Aorta (tissue), 5 donors: ENCODE results near the gene PIMREG. TPM values are rescaled to one million over a fixed set of nuclear protein-coding genes. Genes with fewer than 3 reads are reported as not detected.
A peak's percentile ranks its signal among the peaks of the same experiment; 100 is the strongest.

Experiments
- ATAC-seq: fragments of 200-7000 bp; cut with Tn5 transposase; one replicate; pipeline ENCODE4 v1.9.1; 2022; ENCODE audit warnings: moderate library complexity; ENCODE audit not compliant: low FRiP score
- DNase-seq, 2 donors: peaks; one replicate each; pipeline ENCODE4 v3.0.0-alpha.2; 2020
- H3K27ac ChIP-seq, 2 donors: one replicate each; pipeline ENCODE4 v1.5.1; 2013; ENCODE audit warnings: low read length in 2 of 2, mild to moderate bottlenecking in 2 of 2, moderate library complexity in 2 of 2, control low read depth in 1 of 2, inconsistent platforms in 1 of 2, low read depth in 1 of 2
- H3K27me3 ChIP-seq, 2 donors: one replicate each; pipeline ENCODE4 v1.6.1; 2013; ENCODE audit warnings: control low read depth in 1 of 2, low read length in 1 of 2, mild to moderate bottlenecking in 1 of 2, moderate library complexity in 1 of 2; ENCODE audit not compliant: insufficient read depth in 2 of 2, control insufficient read depth in 1 of 2
- H3K36me3 ChIP-seq, 2 donors: one replicate each; pipeline ENCODE4 v1.6.1; 2013; ENCODE audit warnings: control low read depth in 1 of 2, low read length in 1 of 2, mild to moderate bottlenecking in 1 of 2; ENCODE audit not compliant: insufficient read depth in 2 of 2, control insufficient read depth in 1 of 2
- H3K4me1 ChIP-seq, 2 donors: one replicate each; pipeline ENCODE4 v1.6.1; 2013; ENCODE audit warnings: low read length in 2 of 2, control low read depth in 1 of 2, mild to moderate bottlenecking in 1 of 2, moderate library complexity in 1 of 2; ENCODE audit not compliant: insufficient read depth in 2 of 2, control insufficient read depth in 1 of 2
- H3K4me3 ChIP-seq, 2 donors: one replicate each; pipeline ENCODE4 v1.5.1; 2013; ENCODE audit warnings: low read length in 2 of 2, control low read depth in 1 of 2, mild to moderate bottlenecking in 1 of 2
- H3K9me3 ChIP-seq: one replicate; pipeline ENCODE4 v1.6.1; 2013; ENCODE audit warnings: mild to moderate bottlenecking, low read length; ENCODE audit not compliant: control insufficient read depth
- WGBS, 2 donors: extraction: QIAGEN DNeasy Blood & Tissue Kit; methylation state at CpG; one replicate each; pipeline ENCODE4 v1.1.7; 2013; 5-methylcytosine and 5-hydroxymethylcytosine counted together
- intact Hi-C, 2 donors: fragments of 100-400 bp; cut with DNase I; formaldehyde crosslinking; loops; one replicate each; pipeline versions ENCODE4 v1.14.2 to v1.15.0; 2022
- polyA plus RNA-seq, 2 donors: library from polyadenylated mRNA; stranded (reverse); fragments of 200-250 nt; gene quantifications; one replicate each; pipeline ENCODE4 v1.2.3, GENCODE V29; 2013
- total RNA-seq, 2 donors: library from RNA; stranded (reverse); fragmentation: NEBNext Ultra II Directional; extraction: Animal tissue kit (Norgen Biotek cat#: 25700); gene quantifications; one replicate each; pipeline ENCODE4 v1.2.1, GENCODE V29; 2021
- donor health status: healthy with polysubstance abuse.
- donor health status: Bipolar disorder and iron deficiency.
- donor health status: DM: no; HTN: no; CAD: no.
- donor health status: DM: no; HTN: no; CAD: no.
- donor health status: DM: yes; HTN: yes; CAD: no.

The PIMREG gene
- total and polyA plus RNA-seq, 4 donors: 0.50 to 0.84 TPM; not detected in 2

DNA sequence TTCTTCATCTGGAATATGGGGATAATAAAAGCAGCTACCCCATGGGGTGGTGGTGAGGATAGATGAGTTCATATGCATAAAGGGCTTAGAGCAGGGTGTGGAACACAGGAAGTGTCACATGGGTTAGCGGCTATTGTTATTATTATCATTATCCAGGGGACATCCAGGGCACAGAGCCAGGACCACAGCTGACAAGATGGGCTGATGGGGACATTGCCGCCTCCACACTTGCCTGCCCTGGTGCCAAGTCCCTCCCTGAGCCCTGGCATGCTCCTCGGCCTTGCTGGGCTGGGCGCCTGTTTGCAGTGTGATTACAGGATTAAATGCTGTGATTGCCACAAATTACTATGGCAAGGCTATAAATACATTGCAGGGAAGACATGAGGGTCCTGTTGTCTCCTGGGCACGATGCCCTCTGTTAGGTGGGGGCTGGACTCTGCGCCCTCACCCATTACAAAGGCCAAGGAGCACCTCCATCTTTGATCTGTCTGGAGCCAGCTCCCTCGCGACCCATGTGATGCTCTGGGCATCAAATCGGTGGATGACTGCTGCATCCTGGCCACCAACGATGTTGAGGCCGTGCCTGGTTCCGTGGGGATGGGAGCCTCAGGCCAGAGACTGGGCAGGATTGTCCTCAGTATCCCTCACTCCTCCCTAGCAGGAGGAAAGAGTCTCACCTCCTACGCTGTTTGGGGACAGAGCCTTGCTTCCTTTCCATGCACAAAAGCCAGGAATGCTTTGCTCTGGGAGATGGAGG, 43.2 kb downstream of the PIMREG start:
- intact Hi-C loops: no loop called here
- H3K36me3 ChIP-seq: no peaks in the 10 kb centered on the region
- DNase-seq (no peak), ATAC-seq (no peak)
- no peaks in the 10 kb centered on the region for H3K4me1 ChIP-seq
- no peak overlapping the region for H3K4me3 ChIP-seq
- no peaks in the 10 kb centered on the region for H3K27me3 ChIP-seq
- H3K27ac ChIP-seq: no peak overlapping the region
- 50 to 52% methylated on average over 13 of the region's 13 CpGs for WGBS, 2 donors
- H3K9me3 ChIP-seq: no peaks in the 10 kb centered on the region

DNA sequence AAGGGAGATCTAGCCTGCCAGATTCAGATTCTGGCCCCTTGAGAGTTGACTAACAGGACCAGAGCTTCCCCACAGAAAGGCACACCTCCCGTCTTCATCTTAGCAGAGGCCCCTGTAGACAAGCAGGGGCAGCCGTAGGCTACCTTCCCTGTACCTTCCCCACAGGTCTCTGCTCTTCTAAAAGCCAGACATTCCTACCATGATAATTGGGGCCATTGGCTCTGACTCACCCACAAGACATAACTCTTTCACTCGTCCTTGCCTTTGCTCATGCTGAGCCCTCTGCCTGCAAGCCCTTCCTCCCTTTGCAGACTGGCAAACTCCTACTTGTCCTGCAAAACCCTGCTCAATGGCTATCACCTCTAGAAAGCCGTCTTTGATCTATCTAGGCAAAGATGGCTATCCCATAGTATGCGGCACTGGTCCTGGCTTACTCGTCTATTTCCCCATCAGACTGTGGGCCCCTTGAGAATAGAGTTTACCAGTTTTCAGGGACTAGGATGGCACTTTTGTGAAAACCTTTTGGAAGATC, 43.8 kb downstream of the PIMREG start:
- Histone ChIP-seq H3K9me3 (no peaks in the 10 kb centered on the region), H3K27ac (no peak overlapping the region), H3K4me1 (no peaks in the 10 kb centered on the region), H3K4me3 (no peak overlapping the region), H3K27me3 (no peaks in the 10 kb centered on the region), H3K36me3 (no peaks in the 10 kb centered on the region)
- DNase-seq (peak in 1 of 2 donors; percentile 6), ATAC-seq (no peak)
- intact Hi-C loops: no loop called here
- WGBS, 2 donors: 75 to 80% methylated on average over 6 of the region's 6 CpGs

DNA sequence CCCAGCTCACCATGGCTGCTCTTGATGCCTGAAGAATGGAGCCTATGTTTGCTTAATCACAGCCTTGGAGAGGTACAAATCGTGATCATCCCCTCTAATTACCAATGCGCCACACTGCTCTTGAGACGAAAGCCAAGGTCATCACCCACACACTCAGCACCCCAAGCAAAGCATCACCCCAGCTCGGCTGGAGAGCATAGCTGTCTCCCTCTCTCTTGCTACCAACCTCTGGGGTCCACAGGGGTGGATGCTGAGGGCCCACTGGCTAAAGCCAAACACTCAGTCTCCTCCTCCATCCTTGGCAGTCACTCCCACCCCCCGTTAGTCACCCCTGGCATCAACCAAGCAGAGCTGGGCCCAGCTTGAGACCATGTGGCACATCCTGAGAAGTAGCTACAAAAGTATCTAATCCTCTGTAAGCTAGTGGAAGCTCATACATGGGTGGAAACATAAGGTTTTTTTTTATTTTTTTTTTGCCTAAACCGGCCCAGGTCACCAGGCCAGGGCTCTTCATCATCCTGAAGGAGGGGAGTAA, 44.8 kb downstream of the PIMREG start:
- Histone ChIP-seq H3K27ac (no peak overlapping the region), H3K36me3 (no peaks in the 10 kb centered on the region), H3K9me3 (no peaks in the 10 kb centered on the region), H3K4me1 (no peaks in the 10 kb centered on the region), H3K4me3 (no peak overlapping the region), H3K27me3 (no peaks in the 10 kb centered on the region)
- DNase-seq: peak; percentile 20 to 67
- 71 to 73% methylated on average over 6 of the region's 6 CpGs for WGBS, 2 donors
- intact Hi-C loops: no loop called here
- ATAC-seq: no peak

DNA sequence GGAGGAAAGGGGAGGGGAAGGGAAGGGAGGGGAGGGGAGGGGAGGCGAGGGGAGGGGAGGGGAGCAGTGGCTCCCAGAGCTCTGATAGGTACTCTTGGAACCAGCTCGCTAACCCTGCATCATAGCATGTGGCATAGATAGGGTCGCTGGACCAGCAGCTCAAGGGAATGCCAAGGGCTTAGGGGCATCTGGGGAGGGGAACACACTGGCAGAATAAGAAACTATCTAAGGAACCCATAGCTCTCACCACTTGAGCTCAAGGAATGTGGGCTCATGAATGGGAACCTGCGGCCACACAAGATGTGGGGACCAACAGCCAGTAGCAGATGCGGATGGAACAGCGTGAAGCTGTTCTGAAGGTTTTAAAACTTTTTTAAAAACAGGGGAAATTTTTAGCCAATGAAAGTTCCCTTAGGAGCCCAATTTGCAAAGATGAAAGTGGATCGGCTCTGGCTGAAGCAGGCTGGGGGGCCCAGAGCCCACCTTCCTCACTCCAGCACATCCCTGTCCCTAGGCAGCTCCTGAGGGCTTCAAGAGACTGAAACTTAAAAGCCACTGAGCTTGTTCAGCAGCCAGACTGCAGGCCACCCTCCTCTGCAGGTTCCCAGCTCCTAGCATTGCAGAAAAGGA, 46.9 kb downstream of the PIMREG start:
- WGBS, 2 donors: 71 to 80% methylated on average over 7 of the region's 7 CpGs
- DNase-seq (peak in 1 of 2 donors; percentile 8), ATAC-seq (no peak)
- Histone ChIP-seq H3K9me3 (no peaks in the 10 kb centered on the region), H3K27ac (no peak overlapping the region), H3K36me3 (no peaks in the 10 kb centered on the region), H3K27me3 (no peaks in the 10 kb centered on the region), H3K4me3 (no peak overlapping the region), H3K4me1 (no peaks in the 10 kb centered on the region)
- intact Hi-C loops: no loop called here

DNA sequence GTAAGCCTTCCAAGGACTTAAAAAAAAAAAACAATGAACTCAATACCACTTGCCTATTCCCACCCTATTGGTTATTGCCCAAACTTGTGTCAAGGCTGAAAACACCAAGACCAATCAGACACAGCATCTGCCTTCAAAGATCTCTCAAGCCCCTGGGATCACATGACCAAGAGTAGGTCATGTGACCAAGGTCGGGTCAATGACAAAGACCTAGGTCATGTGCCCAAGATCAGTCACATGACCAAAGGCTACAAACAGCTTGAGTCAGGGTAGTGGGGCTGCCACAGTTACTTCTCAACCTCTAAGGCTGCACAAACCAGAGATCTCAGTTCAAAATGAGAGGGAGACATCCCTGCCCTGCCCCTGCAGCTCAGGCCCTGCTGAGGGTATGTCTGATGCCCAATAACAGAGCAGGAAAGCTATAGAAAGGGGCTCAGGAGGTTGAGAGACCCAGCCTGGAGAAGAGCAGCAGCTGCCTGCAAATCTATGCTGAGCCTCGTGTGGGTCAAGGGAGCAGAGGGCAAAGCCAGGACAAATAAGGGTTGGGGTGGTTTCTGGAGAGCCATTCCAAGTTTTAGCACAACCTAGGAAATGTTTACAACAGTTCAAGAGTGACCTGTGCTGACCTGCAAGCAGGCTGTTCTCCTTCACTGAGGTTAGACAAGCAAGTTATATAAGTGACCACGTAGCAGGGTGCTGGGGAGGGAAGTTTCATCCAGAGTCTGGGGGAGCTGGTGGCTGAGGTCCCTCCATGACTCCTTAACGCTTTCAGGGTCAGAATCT, 48.8 kb downstream of the PIMREG start:
- WGBS, 2 donors: 75 to 76% methylated on average over 4 of the region's 4 CpGs
- H3K4me3 ChIP-seq: no peak overlapping the region
- ATAC-seq (no peak), DNase-seq (peak in 1 of 2 donors; percentile 36)
- intact Hi-C loops: no loop called here
- no peaks in the 10 kb centered on the region for H3K27me3 ChIP-seq
- no peaks in the 10 kb centered on the region for H3K36me3 ChIP-seq
- H3K4me1 ChIP-seq: no peaks in the 10 kb centered on the region
- H3K27ac ChIP-seq: no peak overlapping the region
- no peaks in the 10 kb centered on the region for H3K9me3 ChIP-seq

DNA sequence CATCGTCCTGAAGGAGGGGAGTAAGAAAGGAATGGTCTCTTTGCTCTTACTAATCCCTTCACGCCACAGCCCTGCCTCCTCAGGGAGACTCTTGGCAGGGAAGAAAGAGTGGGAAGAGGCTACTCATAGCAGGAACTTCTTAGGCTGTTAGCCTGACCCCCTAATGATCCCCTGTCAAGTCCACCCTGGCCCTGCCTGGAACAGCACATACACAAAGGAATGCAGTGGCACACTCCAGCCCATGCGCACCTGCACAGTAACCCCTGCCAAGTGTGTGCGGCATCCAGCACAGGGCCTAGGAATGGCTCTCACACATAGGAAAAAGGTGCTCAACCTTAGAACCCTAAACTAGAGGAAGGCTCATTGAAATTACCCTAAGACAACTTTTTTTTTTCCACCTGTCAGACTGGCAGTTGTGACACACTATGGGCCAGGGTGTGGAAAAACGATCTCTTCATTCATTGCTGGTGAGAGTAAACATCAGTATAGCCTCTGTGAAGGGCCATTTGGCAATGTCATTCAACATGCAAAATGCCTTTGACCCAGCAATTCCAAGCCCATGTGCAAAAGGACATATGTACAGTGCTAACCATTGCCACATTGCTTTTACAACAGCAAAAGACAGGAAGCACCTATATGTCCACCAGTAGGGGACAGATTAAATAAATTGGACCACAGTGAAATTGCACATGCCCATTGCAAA, 50.1 kb downstream of the PIMREG start:
- intact Hi-C loops: no loop called here
- H3K4me1 ChIP-seq: no peaks in the 10 kb centered on the region
- WGBS, 2 donors: 83 to 85% methylated on average over 5 of the region's 5 CpGs
- no peak for ATAC-seq
- no peaks in the 10 kb centered on the region for H3K36me3 ChIP-seq
- DNase-seq: peak in 1 of 2 donors; percentile 30
- no peak overlapping the region for H3K4me3 ChIP-seq
- H3K27ac ChIP-seq: no peak overlapping the region
- H3K9me3 ChIP-seq: no peaks in the 10 kb centered on the region
- H3K27me3 ChIP-seq: no peaks in the 10 kb centered on the region

DNA sequence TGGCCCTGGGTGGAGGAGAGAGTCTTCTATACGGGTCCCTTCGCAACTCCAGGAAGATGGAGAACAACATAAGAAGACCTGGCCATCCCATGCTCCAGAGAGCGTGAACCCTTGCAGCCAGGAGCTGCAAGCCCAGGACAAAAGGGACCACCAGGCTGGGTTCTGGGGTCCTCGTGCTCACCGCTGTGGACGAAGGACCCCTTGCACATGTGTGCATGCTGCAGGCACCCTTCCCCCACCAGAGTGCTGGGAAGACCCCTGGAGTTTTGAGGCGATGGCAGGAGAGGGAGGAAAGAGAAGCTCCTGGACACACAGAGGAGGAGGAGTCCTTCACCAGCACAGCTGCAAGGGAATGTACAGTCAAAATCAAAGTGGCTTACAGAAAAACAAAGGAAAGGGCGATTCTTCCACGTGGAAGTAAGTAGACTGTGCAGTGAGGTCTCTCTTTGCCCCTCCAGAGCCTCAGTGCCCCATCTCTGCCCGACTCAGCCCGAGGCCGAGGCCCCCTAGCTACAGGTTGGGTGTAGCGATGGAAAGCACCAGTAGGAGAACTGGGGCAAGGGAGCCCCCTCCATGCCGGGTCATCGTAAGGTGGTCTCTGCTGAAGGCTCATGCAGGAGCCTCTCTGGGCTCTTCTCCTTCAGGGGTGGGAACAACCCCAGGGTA, 51.3 kb downstream of the PIMREG start:
- Histone ChIP-seq H3K9me3 (no peaks in the 10 kb centered on the region), H3K27ac (no peak overlapping the region), H3K4me1 (no peaks in the 10 kb centered on the region), H3K36me3 (no peaks in the 10 kb centered on the region), H3K4me3 (no peak overlapping the region), H3K27me3 (no peaks in the 10 kb centered on the region)
- WGBS, 2 donors: 54 to 57% methylated on average over 15 of the region's 15 CpGs
- intact Hi-C loops: no loop called here
- peak in 1 of 2 donors; percentile 67 for DNase-seq
- no peak for ATAC-seq

DNA sequence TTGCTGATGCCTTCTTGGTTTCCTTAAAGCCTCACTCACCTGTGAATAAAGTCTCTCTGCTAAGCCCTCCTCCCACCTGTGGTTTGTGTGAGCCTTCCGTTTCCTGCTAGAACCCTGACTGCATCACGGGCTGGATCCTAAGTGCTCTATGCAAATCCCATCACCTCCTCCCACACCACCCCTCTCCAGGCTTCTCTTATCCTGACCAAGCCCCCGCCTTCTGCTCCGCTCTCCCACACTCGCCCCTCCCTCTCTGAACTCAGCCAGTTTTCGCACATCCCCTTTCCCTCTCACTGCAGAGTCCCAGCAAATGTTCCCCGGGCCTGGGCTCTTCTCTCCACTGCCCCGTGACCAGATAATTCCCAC, 51.8 kb downstream of the PIMREG start:
- Histone ChIP-seq H3K27me3 (no peaks in the 10 kb centered on the region), H3K9me3 (no peaks in the 10 kb centered on the region), H3K27ac (no peak overlapping the region), H3K4me3 (no peak overlapping the region), H3K4me1 (no peaks in the 10 kb centered on the region), H3K36me3 (no peaks in the 10 kb centered on the region)
- WGBS, 2 donors: 25 to 33% methylated on average over 8 of the region's 8 CpGs
- DNase-seq (peak in 1 of 2 donors; percentile 39), ATAC-seq (peak; percentile 33)
- intact Hi-C loops: no loop called here
